ENCODE measurements around the gene ATF6B.

DNA sequence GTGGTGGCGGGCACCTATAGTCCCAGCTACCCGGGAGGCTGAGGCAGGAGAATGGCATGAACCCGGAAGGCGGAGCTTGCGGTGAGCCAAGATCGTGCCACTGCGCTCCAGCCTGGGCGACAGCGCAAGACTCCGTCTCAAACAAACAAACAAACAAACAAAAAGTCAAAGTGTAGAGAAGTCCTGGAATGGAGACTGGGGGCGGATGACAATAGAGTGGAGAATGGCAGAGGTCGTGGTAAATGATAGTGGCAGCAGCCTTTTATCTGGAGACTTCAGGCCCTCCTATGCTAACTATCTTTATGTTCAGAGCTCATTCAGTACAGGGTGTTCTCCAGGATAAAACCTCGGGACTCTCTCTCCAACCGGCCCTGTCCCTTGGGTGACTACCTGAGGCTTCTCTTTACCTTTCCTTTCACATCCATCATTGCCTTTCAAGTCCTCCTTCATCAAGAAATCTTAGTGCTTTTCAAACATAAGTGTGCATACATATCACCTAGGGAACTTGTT is 3.4 kb upstream of the ATF6B start:
- TF ChIP-seq EZH2 (IDR thresholded peaks at IDR 0.05; ENCODE audit: borderline replicate concordance), result no peak
- TF ChIP-seq, protein P1, sequence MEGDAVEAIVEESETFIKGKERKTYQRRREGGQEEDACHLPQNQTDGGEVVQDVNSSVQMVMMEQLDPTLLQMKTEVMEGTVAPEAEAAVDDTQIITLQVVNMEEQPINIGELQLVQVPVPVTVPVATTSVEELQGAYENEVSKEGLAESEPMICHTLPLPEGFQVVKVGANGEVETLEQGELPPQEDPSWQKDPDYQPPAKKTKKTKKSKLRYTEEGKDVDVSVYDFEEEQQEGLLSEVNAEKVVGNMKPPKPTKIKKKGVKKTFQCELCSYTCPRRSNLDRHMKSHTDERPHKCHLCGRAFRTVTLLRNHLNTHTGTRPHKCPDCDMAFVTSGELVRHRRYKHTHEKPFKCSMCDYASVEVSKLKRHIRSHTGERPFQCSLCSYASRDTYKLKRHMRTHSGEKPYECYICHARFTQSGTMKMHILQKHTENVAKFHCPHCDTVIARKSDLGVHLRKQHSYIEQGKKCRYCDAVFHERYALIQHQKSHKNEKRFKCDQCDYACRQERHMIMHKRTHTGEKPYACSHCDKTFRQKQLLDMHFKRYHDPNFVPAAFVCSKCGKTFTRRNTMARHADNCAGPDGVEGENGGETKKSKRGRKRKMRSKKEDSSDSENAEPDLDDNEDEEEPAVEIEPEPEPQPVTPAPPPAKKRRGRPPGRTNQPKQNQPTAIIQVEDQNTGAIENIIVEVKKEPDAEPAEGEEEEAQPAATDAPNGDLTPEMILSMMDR (IDR thresholded peaks at IDR 0.05; ENCODE audit: poor library complexity), result no peak
